ENCODE measurements around the gene SELENON. TPM values are rescaled to one million over a fixed set of nuclear protein-coding genes. Genes with fewer than 3 reads are reported as not detected.
A peak's percentile ranks its signal among the peaks of the same experiment; 100 is the strongest.

The SELENON gene
- total and polyA plus RNA-seq, 5 donors from 2014 or later: 1.2 to 19.2 (median 2.0) TPM

DNA sequence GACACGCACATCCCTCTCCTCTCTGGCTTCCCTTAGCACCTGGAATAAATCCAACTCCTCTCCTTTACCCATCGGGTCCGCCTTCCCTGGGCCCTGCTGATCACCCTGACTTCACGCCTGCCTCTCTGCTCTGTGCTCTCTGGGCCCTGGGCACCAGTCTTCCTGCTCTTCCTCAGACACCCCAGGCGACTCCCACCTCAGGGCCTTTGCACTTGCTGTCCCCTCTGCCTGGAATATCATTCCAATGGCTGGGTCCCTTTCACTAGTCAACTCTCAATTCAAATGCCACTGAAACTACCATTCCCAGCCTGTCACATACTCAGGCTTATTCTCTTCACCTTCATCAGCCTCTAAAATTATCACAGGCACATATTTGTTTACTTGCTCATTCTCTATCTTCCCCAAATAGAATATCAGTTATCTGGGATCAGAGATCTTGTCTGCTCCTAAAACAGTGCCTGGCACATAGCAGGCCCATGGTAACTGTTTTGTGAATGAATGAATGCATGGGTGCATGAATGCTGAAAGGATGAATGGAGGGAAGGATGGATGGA is 27.2 kb upstream of the SELENON start:
- H3K36me3 ChIP-seq (ENCODE audit: control insufficient read depth, insufficient read depth, low read length): no peaks in the 10 kb centered on the region
- Mint-ChIP-seq H3K9me3 (no peaks in the 10 kb centered on the region), H3K4me3 (peak overlapping the region in 3 of 4 donors; percentile 14 to 53 (median 44)), H3K27me3 (no peaks in the 10 kb centered on the region), H3K4me1 (peaks cover 6 to 76% (median 45%) of the 10 kb centered on the region in 4 donors), H3K36me3 (peaks cover 31% of the 10 kb centered on the region), H3K27ac (peak overlapping the region; percentile 89 to 97 (median 96))
- ATAC-seq (ENCODE audit: low read depth in 2 of 2) (no peak), DNase-seq (no peak)
- no peak overlapping the region for H3K27ac ChIP-seq (ENCODE audit: insufficient read depth, low read length, poor library complexity, severe bottlenecking)
- H3K4me3 ChIP-seq (ENCODE audit: low read depth, low read length): no peak overlapping the region
- no peaks in the 10 kb centered on the region for H3K27me3 ChIP-seq (ENCODE audit: control insufficient read depth, insufficient read depth, low read length)
- peaks cover 44% of the 10 kb centered on the region for H3K4me1 ChIP-seq (ENCODE audit: control insufficient read depth, insufficient read depth, low read length, poor library complexity, severe bottlenecking)
- no peaks in the 10 kb centered on the region for H3K9me3 ChIP-seq (ENCODE audit: control insufficient read depth in 2 of 2, low read length in 2 of 2)

DNA sequence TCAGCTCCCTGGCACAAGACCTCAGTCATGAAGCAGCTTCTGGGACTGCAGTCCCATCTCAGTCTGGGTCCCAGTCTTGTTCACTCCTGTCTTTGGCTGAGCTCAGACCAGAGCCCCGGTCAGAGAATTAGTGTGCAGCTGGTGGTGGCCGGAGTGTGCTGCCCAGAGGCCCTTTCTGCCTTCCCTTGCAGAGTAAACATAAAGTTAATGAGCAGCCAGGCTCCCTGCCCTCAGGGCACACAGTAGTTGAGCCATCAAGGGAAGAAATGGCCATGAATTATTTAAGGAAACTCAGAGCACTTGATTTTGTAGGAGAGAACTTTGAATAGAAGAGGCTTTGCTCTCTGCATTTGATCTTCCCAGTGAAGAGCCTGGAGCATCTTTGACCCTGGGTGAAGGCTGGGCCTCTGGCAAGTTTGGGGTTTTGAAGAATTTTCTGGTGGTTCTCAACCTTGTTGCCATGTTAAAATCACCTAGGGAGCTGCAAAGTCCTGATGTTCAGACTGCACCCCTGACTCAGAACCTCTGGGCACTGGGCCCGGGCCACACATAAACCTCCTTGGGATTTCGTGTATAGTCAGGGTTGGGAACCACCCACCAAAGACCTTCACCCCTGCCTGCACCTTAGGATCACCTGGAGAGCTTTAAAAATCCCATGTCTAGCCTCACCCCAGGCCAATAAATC is 26.4 kb upstream of the SELENON start:
- no peak overlapping the region for H3K4me3 ChIP-seq (ENCODE audit: low read depth, low read length)
- Mint-ChIP-seq H3K36me3 (peaks cover 34% of the 10 kb centered on the region), H3K4me3 (peak overlapping the region; percentile 16 to 76 (median 48)), H3K9me3 (no peaks in the 10 kb centered on the region), H3K27me3 (no peaks in the 10 kb centered on the region), H3K27ac (peak overlapping the region; percentile 89 to 97 (median 96)), H3K4me1 (peaks cover 6 to 79% (median 45%) of the 10 kb centered on the region in 4 donors)
- H3K36me3 ChIP-seq (ENCODE audit: control insufficient read depth, insufficient read depth, low read length): no peaks in the 10 kb centered on the region
- ATAC-seq (ENCODE audit: low read depth in 2 of 2): no peak
- H3K4me1 ChIP-seq (ENCODE audit: control insufficient read depth, insufficient read depth, low read length, poor library complexity, severe bottlenecking): peaks cover 44% of the 10 kb centered on the region
- H3K9me3 ChIP-seq (ENCODE audit: control insufficient read depth in 2 of 2, low read length in 2 of 2): no peaks in the 10 kb centered on the region
- H3K27ac ChIP-seq (ENCODE audit: insufficient read depth, low read length, poor library complexity, severe bottlenecking): no peak overlapping the region
- H3K27me3 ChIP-seq (ENCODE audit: control insufficient read depth, insufficient read depth, low read length): no peaks in the 10 kb centered on the region
- DNase-seq: no peak

DNA sequence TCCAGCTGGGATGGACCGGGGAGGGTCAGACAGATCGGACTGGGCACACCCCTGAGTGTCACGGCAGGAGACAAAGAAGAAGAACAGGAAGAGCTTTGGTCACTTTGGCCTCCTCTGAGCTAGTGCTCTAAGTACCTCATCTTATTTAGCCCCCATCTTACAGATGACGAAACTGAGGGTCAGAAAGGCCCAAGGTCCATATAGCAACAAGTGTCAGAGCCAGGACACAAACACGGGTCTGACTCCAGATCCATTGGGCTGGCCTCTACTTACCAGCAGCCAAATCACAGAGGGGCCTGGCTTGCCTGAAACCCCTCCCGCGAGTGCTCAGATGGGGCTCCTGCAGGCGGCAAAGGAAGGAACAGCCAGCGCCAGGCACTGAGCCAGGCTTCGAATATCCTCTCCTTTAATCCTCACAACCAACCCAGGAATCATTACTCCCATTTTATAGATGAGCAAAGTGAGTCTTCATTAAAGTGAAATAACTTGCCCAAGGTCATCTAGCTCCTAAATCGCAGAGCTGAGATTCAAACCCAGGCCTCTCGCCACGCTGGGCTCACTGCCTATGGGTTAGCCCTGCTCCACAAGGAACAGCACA is 25.7 kb upstream of the SELENON start:
- peaks cover 44% of the 10 kb centered on the region for H3K4me1 ChIP-seq (ENCODE audit: control insufficient read depth, insufficient read depth, low read length, poor library complexity, severe bottlenecking)
- H3K4me3 ChIP-seq (ENCODE audit: low read depth, low read length): peak overlapping the region; percentile 68
- peaks cover 34% of the 10 kb centered on the region for H3K36me3 Mint-ChIP-seq
- DNase-seq: no peak
- H3K4me1 Mint-ChIP-seq: peaks cover 6 to 76% (median 45%) of the 10 kb centered on the region in 4 donors
- H3K27me3 Mint-ChIP-seq: no peaks in the 10 kb centered on the region
- peak overlapping the region; percentile 89 to 97 (median 96) for H3K27ac Mint-ChIP-seq
- H3K4me3 Mint-ChIP-seq: peak overlapping the region; percentile 57 to 88 (median 80)
- H3K9me3 ChIP-seq (ENCODE audit: control insufficient read depth in 2 of 2, low read length in 2 of 2): no peaks in the 10 kb centered on the region
- no peaks in the 10 kb centered on the region for H3K9me3 Mint-ChIP-seq
- no peaks in the 10 kb centered on the region for H3K27me3 ChIP-seq (ENCODE audit: control insufficient read depth, insufficient read depth, low read length)
- H3K36me3 ChIP-seq (ENCODE audit: control insufficient read depth, insufficient read depth, low read length): no peaks in the 10 kb centered on the region
- peak overlapping the region; percentile 72 for H3K27ac ChIP-seq (ENCODE audit: insufficient read depth, low read length, poor library complexity, severe bottlenecking)
- ATAC-seq (ENCODE audit: low read depth in 2 of 2): no peak

DNA sequence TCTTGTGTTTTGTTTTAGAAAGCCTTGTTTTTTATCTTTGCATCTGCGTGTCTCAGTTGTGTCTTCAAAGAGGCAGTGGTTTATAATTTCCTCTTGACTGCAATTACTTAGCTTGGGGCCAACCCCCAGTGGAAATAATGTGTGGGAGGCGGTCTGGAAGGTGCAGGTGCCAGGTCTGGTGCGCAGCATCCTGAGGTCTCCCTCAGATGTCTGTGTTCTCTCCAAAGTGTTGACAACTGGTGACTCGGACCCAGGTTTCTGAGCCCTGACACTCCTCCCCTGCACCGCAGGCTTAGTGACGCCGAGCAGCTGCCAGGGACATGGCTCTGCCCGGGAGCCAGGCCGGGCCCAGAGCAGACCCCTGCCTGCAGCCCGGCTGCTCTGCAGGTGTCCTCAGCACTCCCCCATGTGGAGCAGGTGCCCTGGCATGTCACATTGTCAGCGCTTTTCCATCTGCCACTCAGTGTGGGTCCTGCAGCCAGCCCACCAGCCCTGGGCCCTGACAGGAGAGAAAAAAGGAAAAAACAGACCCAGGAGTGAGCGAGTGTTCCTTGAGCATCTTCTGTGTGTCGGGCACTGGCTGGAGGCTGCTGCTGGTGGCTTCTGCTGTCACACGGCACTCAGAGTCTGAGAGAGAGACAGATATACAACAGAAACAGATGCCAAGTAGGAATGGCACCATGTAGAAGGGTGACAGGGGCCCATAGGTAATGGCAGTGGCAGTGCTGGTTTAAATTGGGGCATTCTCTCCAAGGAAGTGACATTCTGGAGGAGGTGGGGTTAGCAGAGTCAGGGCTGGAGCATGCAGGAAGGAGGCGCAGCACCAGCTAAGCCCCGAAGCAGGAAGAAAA is 24.8 kb upstream of the SELENON start:
- H3K4me1 ChIP-seq (ENCODE audit: control insufficient read depth, insufficient read depth, low read length, poor library complexity, severe bottlenecking): peaks cover 44% of the 10 kb centered on the region
- Mint-ChIP-seq H3K27me3 (no peaks in the 10 kb centered on the region), H3K4me3 (peak overlapping the region; percentile 57 to 88 (median 80)), H3K4me1 (peaks cover 6 to 73% (median 45%) of the 10 kb centered on the region in 4 donors), H3K36me3 (peaks cover 32% of the 10 kb centered on the region), H3K27ac (peak overlapping the region; percentile 89 to 97 (median 96)), H3K9me3 (no peaks in the 10 kb centered on the region)
- peak overlapping the region; percentile 68 for H3K4me3 ChIP-seq (ENCODE audit: low read depth, low read length)
- H3K27ac ChIP-seq (ENCODE audit: insufficient read depth, low read length, poor library complexity, severe bottlenecking): peak overlapping the region; percentile 72
- DNase-seq (peak; percentile 66 to 90 (median 89)), ATAC-seq (ENCODE audit: low read depth in 2 of 2) (peak; percentile 92 to 93)
- no peaks in the 10 kb centered on the region for H3K36me3 ChIP-seq (ENCODE audit: control insufficient read depth, insufficient read depth, low read length)
- H3K9me3 ChIP-seq (ENCODE audit: control insufficient read depth in 2 of 2, low read length in 2 of 2): no peaks in the 10 kb centered on the region
- H3K27me3 ChIP-seq (ENCODE audit: control insufficient read depth, insufficient read depth, low read length): no peaks in the 10 kb centered on the region

DNA sequence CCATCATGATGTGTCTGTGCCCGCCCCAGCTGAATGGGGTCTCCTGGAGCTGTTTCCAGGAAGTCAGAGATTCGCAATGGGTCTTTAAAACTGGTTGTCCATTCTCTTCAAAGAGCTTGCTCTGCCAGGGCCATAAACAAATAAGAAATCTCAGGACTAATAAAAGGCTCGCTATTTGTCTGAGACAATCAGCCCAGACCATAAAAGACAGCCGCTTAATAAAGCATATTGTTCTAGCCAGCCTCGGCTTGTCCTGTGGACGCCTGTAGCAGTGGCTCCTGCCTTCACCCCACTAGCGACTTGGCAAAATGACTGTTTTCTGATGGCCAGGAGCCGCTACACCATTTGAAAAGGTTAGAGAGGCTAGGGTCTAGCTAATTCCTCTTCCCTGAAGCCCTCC is 20.6 kb upstream of the SELENON start:
- Mint-ChIP-seq H3K36me3 (peaks cover 14% of the 10 kb centered on the region), H3K27me3 (peaks cover 3% of the 10 kb centered on the region), H3K9me3 (no peaks in the 10 kb centered on the region), H3K4me3 (no peak overlapping the region), H3K27ac (peak overlapping the region in 1 of 3 donors; percentile 23), H3K4me1 (peaks cover 6 to 35% (median 20%) of the 10 kb centered on the region in 4 donors)
- H3K36me3 ChIP-seq (ENCODE audit: control insufficient read depth, insufficient read depth, low read length): no peaks in the 10 kb centered on the region
- DNase-seq (no peak), ATAC-seq (ENCODE audit: low read depth in 2 of 2) (no peak)
- no peak overlapping the region for H3K4me3 ChIP-seq (ENCODE audit: low read depth, low read length)
- peaks cover 17% of the 10 kb centered on the region for H3K4me1 ChIP-seq (ENCODE audit: control insufficient read depth, insufficient read depth, low read length, poor library complexity, severe bottlenecking)
- no peak overlapping the region for H3K27ac ChIP-seq (ENCODE audit: insufficient read depth, low read length, poor library complexity, severe bottlenecking)
- no peaks in the 10 kb centered on the region for H3K9me3 ChIP-seq (ENCODE audit: control insufficient read depth in 2 of 2, low read length in 2 of 2)
- no peaks in the 10 kb centered on the region for H3K27me3 ChIP-seq (ENCODE audit: control insufficient read depth, insufficient read depth, low read length)

DNA sequence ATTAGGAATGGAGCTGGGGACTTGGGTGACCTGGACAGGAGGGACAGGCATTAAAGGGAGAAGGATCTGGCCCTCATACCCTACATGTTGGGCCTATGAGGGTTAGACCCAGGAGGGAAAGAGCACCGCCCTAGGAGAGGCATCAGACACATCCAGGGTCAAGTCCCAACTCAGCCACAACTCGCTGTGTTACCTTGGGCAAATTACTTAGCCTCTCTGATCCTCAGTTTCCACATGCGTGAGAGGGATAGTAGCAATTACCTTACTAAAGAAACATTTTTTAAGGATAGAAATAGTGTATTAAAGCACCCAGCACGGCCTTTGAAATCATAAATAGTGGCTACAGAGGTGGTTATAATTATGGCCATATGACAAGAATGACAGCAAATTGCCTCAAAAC is 20.1 kb upstream of the SELENON start:
- Histone ChIP-seq H3K4me1 (ENCODE audit: control insufficient read depth, insufficient read depth, low read length, poor library complexity, severe bottlenecking) (peaks cover 12% of the 10 kb centered on the region), H3K9me3 (ENCODE audit: control insufficient read depth in 2 of 2, low read length in 2 of 2) (no peaks in the 10 kb centered on the region), H3K27me3 (ENCODE audit: control insufficient read depth, insufficient read depth, low read length) (no peaks in the 10 kb centered on the region), H3K4me3 (ENCODE audit: low read depth, low read length) (no peak overlapping the region), H3K27ac (ENCODE audit: insufficient read depth, low read length, poor library complexity, severe bottlenecking) (no peak overlapping the region), H3K36me3 (ENCODE audit: control insufficient read depth, insufficient read depth, low read length) (no peaks in the 10 kb centered on the region)
- ATAC-seq (ENCODE audit: low read depth in 2 of 2) (no peak), DNase-seq (no peak)
- Mint-ChIP-seq H3K27ac (peak overlapping the region in 1 of 3 donors; percentile 29), H3K27me3 (peaks cover 4% of the 10 kb centered on the region), H3K36me3 (peaks cover 18% of the 10 kb centered on the region), H3K9me3 (no peaks in the 10 kb centered on the region), H3K4me3 (no peak overlapping the region), H3K4me1 (peaks cover 2 to 30% (median 15%) of the 10 kb centered on the region in 4 donors)

DNA sequence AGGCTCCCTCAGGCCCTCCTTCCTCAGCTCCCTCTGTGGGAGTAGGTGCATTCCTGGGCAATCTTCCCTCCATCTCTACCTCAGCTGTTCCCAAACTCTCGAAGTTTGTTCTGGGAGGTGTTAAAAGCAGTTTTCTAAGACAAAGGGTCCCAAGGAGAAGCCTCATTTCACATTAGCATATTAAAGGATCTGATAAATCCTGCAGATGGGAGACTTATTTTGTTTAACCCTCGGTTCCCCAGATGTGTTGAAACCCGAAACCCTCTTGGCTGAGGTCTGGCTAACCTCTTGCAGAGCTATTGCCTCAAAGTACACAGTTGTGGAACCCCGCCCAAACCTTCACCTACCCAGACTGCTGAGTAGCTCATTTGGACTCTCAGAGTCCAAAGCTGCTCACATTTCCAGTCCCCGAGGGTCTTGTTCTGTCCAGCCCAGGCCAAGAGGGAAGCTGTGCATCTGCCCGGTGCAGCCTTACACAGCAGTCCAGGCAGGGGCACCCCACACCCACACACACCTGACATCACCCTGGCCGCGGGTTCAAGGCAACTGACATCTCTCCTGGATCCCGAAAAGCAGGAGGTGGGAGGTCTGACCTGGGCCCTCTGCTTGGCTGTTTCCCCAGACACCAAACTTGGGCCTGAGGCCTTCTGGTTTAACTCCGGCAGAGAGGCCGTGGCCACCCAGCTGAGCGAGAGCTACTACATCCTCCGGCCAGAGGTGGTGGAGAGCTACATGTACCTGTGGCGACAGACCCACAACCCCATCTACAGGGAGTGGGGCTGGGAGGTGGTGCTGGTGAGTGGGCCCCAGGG is 19.5 kb upstream of the SELENON start:
- no peaks in the 10 kb centered on the region for H3K27me3 ChIP-seq (ENCODE audit: control insufficient read depth, insufficient read depth, low read length)
- Mint-ChIP-seq H3K27me3 (peaks cover 4% of the 10 kb centered on the region), H3K36me3 (peaks cover 18% of the 10 kb centered on the region), H3K4me1 (peaks cover 0 to 24% (median 9%) of the 10 kb centered on the region in 4 donors), H3K27ac (peak overlapping the region in 2 of 3 donors; percentile 5 to 29), H3K4me3 (no peak overlapping the region), H3K9me3 (no peaks in the 10 kb centered on the region)
- no peak overlapping the region for H3K4me3 ChIP-seq (ENCODE audit: low read depth, low read length)
- no peak for DNase-seq
- no peaks in the 10 kb centered on the region for H3K36me3 ChIP-seq (ENCODE audit: control insufficient read depth, insufficient read depth, low read length)
- no peak overlapping the region for H3K27ac ChIP-seq (ENCODE audit: insufficient read depth, low read length, poor library complexity, severe bottlenecking)
- no peak for ATAC-seq (ENCODE audit: low read depth in 2 of 2)
- peaks cover 5% of the 10 kb centered on the region for H3K4me1 ChIP-seq (ENCODE audit: control insufficient read depth, insufficient read depth, low read length, poor library complexity, severe bottlenecking)
- no peaks in the 10 kb centered on the region for H3K9me3 ChIP-seq (ENCODE audit: control insufficient read depth in 2 of 2, low read length in 2 of 2)
